Ovary (tissue), 9 donors: ENCODE data around the gene MED22. TPM values are rescaled to one million over a fixed set of nuclear protein-coding genes. Genes with fewer than 3 reads are reported as not detected.

ENCODE experiments used
- DNase-seq, 5 donors: peaks; one replicate each; pipeline ENCODE4 v3.0.0-alpha.2; 2019 to 2020
- H3K27ac ChIP-seq, 2 donors: fragments of 200-600 bp; one replicate each; pipeline versions ENCODE4 v1.5.1 to v1.8.0; 2019 to 2022
- H3K27me3 ChIP-seq: fragments of 200-600 bp; one replicate; pipeline ENCODE4 v1.8.0; 2022
- H3K36me3 ChIP-seq: fragments of 200-600 bp; sonication (generic); one replicate; pipeline ENCODE4 v1.5.1; 2019
- H3K4me1 ChIP-seq: one replicate; pipeline ENCODE4 v1.8.1; 2013; ENCODE audit warnings: mild to moderate bottlenecking, moderate library complexity; ENCODE audit not compliant: insufficient read depth
- H3K4me3 ChIP-seq: fragments of 200-600 bp; sonication (generic); one replicate; pipeline ENCODE4 v1.5.1; 2017
- H3K9me3 ChIP-seq, 2 donors: fragments of 200-600 bp in 1 of 2; sonication (generic) in 1 of 2; one replicate each; pipeline versions ENCODE4 v1.5.1 to v1.8.1; 2013 to 2019; ENCODE audit warnings: mild to moderate bottlenecking in 1 of 2, moderate library complexity in 1 of 2
- EP300 ChIP-seq: sonication (generic); formaldehyde crosslinking; IDR thresholded peaks from one replicate; pipeline ENCODE4 v1.6.1; 2017; ENCODE audit warnings: antibody characterized with exemption
- POLR2A ChIP-seq: fragments of 450-650 bp; IDR thresholded peaks from one replicate; pipeline ENCODE4 v1.6.1; 2017; ENCODE audit warnings: antibody characterized with exemption, mild to moderate bottlenecking, moderate library complexity
- WGBS, 3 donors: extraction: QIAGEN DNeasy Blood & Tissue Kit in 1 of 3; methylation state at CpG; one replicate each; pipeline versions ENCODE4 v1.1.5 to v1.1.7; 2013 to 2017; 5-methylcytosine and 5-hydroxymethylcytosine counted together
- intact Hi-C, 4 donors: fragments of 100-400 bp; cut with DNase I; formaldehyde crosslinking; loops; one replicate each; pipeline versions ENCODE4 v1.11.0 to v1.15.1; 2022 to 2023
- polyA plus RNA-seq, 2 donors: library from polyadenylated mRNA; stranded (reverse); fragments of 200-250 nt in 1 of 2; fragments of 350-450 nt in 1 of 2; fragmentation: Illumina TruSeq in 1 of 2; extraction: RNeasy Lipid Tissue Mini Kit (QIAGEN cat#74804) in 1 of 2; gene quantifications; one replicate each; pipeline ENCODE4 v1.2.3, GENCODE V29; 2013 to 2014
- total RNA-seq, 7 donors: library from RNA; depleted of rRNA in 2 of 7; stranded (reverse); fragments of >200 nt in 2 of 7; fragmentation: NEBNext Ultra II Directional in 3 of 7; extraction: Animal tissue kit (Norgen Biotek cat#: 25700) in 3 of 7; gene quantifications; one replicate each; pipeline versions ENCODE4 v1.1.0 to v1.2.4, GENCODE V29; 2016 to 2023
- TF ChIP-seq, protein P1 (sequence below), 3 donors: fragments of 450-650 bp in 2 of 3; fragments of 200-600 bp in 1 of 3; IDR thresholded peaks; one replicate each; pipeline versions ENCODE4 v1.5.1 to v1.8.0; 2016 to 2022; ENCODE audit warnings: antibody characterized with exemption in 3 of 3, mild to moderate bottlenecking in 1 of 3
- donor health status: DM: no; HTN: no; CAD: no; lungs with moderate emphysema.
- donor health status: DM: no; HTN: no; CAD: no.
- donor health status: Bipolar disorder and iron deficiency.
- donor health status: DM: yes; HTN: yes; CAD: no.
- donor health status: DM: no; HTN: no; CAD: no.
- donor health status: DM: yes; HTN: yes; CAD: no.

Gene MED22
- total and polyA plus RNA-seq, 9 donors: 8.3 to 43.8 (median 27.3) TPM

DNA sequence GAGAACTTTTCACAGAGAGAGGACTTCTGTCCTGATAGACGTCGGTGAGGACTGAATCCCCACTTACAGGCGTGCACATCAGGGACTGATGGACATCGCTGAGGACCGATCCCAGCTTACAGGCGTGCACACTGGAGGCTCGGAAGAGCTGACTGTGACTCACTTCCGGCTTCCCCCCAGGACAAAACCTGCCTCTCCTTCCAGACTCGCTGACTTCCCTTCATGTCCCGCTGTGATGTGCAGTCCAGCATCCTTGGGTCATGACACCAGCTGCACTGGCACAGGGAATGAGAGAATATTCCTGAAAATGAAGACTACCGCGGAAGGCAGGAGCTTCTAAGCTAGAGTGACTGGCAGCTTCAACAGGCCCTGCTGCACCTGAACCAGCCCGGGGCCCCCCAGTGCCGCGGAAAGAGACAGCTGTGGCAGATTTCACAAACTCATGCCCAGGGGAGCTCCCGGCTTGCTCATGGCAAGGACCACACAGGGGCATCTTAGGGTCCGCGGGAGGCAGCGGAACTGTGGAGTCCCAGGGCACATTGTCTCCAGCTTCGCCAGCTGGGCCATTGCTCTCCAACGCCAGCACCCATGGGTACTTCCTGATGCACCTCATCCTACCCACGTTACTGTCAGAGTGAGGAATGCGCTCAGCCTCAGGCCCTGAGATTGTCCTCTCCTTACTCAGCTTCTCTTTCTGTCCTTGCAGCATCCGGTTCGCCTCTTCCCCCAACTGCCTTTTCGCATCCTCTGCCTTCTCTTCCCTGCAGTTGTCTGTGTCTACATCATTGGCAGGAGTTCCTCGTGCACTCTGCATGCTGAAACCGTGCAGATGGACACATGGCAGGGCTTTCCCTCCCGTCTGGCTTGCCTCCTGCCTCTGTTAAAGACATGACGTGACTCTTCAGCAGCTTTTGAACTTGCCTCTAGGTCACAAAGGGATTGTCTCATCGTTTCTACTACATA, 41.4 kb downstream of the MED22 start:
- intact Hi-C loops: no loop called here
- WGBS, 3 donors: 66 to 73% (median 68%) methylated on average over 29 to 31 of the region's 31 CpGs
- no peak for DNase-seq
- no peaks in the 10 kb centered on the region for H3K27me3 ChIP-seq
- H3K36me3 ChIP-seq: no peaks in the 10 kb centered on the region
- no peaks in the 10 kb centered on the region for H3K4me1 ChIP-seq
- H3K9me3 ChIP-seq: no peaks in the 10 kb centered on the region
- TF ChIP-seq POLR2A (no peak), EP300 (no peak)
- TF ChIP-seq, protein P1, sequence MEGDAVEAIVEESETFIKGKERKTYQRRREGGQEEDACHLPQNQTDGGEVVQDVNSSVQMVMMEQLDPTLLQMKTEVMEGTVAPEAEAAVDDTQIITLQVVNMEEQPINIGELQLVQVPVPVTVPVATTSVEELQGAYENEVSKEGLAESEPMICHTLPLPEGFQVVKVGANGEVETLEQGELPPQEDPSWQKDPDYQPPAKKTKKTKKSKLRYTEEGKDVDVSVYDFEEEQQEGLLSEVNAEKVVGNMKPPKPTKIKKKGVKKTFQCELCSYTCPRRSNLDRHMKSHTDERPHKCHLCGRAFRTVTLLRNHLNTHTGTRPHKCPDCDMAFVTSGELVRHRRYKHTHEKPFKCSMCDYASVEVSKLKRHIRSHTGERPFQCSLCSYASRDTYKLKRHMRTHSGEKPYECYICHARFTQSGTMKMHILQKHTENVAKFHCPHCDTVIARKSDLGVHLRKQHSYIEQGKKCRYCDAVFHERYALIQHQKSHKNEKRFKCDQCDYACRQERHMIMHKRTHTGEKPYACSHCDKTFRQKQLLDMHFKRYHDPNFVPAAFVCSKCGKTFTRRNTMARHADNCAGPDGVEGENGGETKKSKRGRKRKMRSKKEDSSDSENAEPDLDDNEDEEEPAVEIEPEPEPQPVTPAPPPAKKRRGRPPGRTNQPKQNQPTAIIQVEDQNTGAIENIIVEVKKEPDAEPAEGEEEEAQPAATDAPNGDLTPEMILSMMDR (IDR thresholded peaks at IDR 0.05): no peak
- H3K27ac ChIP-seq: no peak overlapping the region
- H3K4me3 ChIP-seq: no peak overlapping the region

DNA sequence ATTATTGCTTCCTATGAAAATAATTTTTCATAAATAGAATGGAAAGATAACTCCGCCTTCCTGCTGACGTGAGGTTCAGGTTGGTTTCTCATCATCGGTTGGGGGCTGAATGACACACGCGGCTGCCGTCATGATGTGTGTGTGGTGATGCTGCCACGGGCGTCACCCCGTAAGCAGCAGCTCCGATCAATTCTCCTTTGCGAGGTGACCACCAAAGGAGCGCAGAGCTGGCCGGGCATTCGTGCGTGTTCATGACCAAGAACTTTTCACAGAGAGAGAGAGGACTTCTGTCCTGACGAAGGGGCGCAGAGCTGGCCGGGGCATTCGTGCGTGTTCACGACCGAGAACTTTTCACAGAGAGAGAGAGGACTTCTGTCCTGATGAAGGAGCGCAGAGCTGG, 42.2 kb downstream of the MED22 start:
- DNase-seq: no peak
- intact Hi-C loops: no loop called here

DNA sequence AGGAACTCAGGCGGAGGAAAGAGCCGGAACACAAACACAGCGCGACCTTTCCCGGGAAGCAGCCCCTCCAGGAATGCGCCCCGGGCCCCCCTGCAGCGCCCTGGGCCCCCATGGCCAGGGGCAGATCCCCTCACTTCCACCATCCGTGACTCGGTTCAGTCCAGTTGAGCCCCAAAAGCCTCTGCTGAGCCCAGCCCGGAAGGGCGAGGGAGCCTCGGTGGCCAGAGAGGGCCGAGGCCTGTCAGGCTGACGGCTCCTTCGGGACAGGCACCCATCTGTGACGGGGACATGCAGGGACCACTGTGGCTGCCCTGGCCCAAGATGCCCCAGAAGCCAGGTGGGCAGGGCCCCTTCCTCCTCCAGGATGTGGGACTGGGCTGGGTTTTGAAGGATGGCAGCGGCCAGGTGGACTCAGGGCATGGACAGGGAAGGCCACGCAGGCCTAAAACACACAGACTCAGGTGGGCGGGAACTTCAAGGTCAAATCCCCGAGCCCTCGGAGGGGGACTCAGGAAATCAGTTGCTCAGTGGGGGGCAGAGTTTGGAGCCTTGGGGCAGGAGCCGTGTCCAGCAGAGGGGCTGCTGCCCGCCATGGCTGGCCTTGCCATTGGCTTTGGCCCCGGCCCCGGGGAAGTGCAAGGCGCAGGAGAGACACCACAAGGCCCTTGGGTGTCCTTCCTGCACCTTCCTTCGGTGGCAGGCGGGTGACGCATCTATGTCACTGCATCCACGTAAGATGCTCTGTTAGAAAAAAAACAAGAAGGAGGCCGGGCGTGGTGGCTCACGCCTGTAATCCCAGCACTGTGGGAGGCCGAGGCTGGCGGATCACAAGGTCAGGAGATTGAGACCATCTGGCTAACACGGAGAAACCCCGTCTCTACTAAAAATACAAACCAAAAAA, 43.2 kb downstream of the MED22 start:
- Histone ChIP-seq H3K36me3 (no peaks in the 10 kb centered on the region), H3K9me3 (no peaks in the 10 kb centered on the region), H3K4me1 (no peaks in the 10 kb centered on the region), H3K27ac (no peak overlapping the region), H3K4me3 (no peak overlapping the region), H3K27me3 (no peaks in the 10 kb centered on the region)
- intact Hi-C loops: no loop called here
- no peak for DNase-seq
- TF ChIP-seq EP300: no peak
- TF ChIP-seq, protein P1 (IDR thresholded peaks at IDR 0.05): no peak
- TF ChIP-seq POLR2A: no peak
- WGBS, 3 donors: 78 to 82% (median 79%) methylated on average over 37 to 38 of the region's 38 CpGs

More for the DNA sequence above, 42.2 kb downstream of the MED22 start:
- Histone ChIP-seq H3K4me3 (no peak overlapping the region), H3K27ac (no peak overlapping the region), H3K27me3 (no peaks in the 10 kb centered on the region), H3K9me3 (no peaks in the 10 kb centered on the region), H3K4me1 (no peaks in the 10 kb centered on the region), H3K36me3 (no peaks in the 10 kb centered on the region)
- WGBS, 3 donors: 77 to 82% (median 77%) methylated on average over 22 to 23 of the region's 23 CpGs
- TF ChIP-seq, protein P1 (IDR thresholded peaks at IDR 0.05): no peak
- TF ChIP-seq EP300: no peak
- TF ChIP-seq POLR2A: no peak

DNA sequence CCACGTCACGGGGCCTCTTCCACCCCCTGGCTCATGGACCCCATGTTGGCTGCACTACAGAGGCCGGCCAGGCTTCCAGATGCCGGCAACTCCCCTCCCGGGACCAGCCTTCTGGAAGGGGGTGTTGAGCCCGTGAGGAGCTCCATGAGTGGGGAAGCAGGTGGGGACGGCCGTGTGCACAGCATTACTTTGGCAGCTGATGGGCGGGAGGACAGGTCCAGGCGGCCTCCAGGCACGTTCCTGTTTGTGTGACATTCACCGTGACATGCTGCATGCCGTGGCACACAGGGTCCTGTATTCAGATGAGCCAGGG, 43.8 kb downstream of the MED22 start:
- WGBS, 3 donors: 61 to 68% (median 64%) methylated on average over 12 to 13 of the region's 13 CpGs
- no peak overlapping the region for H3K27ac ChIP-seq
- no peak for DNase-seq
- no peaks in the 10 kb centered on the region for H3K27me3 ChIP-seq
- H3K4me1 ChIP-seq: no peaks in the 10 kb centered on the region
- TF ChIP-seq, protein P1 (IDR thresholded peaks at IDR 0.05): no peak
- TF ChIP-seq EP300 (no peak), POLR2A (no peak)
- H3K36me3 ChIP-seq: no peaks in the 10 kb centered on the region
- intact Hi-C loops: no loop called here
- no peak overlapping the region for H3K4me3 ChIP-seq
- H3K9me3 ChIP-seq: no peaks in the 10 kb centered on the region
